Hepatocyte (in vitro differentiated cells): Measurements from ENCODE around the gene GNG13.

Experiments used
- EZH2 ChIP-seq: fragments of 200-600 bp; sonication (generic); IDR thresholded peaks from 2 replicates; pipeline ENCODE4 v1.6.1; 2016; ENCODE audit warnings: antibody characterized with exemption, mild to moderate bottlenecking, borderline replicate concordance
- EZH2phosphoT487 ChIP-seq: fragments of 200-600 bp; sonication (generic); IDR thresholded peaks from one replicate; pipeline ENCODE4 v1.6.1; 2018; ENCODE audit warnings: antibody characterized with exemption, mild to moderate bottlenecking, low read depth, moderate library complexity; ENCODE audit not compliant: unreplicated experiment, severe bottlenecking
- TF ChIP-seq, protein P1 (sequence below): fragments of 200-600 bp; sonication (generic); IDR thresholded peaks from 2 replicates; pipeline ENCODE4 v1.5.1; 2016; ENCODE audit warnings: antibody characterized with exemption, mild to moderate bottlenecking; ENCODE audit not compliant: poor library complexity

DNA sequence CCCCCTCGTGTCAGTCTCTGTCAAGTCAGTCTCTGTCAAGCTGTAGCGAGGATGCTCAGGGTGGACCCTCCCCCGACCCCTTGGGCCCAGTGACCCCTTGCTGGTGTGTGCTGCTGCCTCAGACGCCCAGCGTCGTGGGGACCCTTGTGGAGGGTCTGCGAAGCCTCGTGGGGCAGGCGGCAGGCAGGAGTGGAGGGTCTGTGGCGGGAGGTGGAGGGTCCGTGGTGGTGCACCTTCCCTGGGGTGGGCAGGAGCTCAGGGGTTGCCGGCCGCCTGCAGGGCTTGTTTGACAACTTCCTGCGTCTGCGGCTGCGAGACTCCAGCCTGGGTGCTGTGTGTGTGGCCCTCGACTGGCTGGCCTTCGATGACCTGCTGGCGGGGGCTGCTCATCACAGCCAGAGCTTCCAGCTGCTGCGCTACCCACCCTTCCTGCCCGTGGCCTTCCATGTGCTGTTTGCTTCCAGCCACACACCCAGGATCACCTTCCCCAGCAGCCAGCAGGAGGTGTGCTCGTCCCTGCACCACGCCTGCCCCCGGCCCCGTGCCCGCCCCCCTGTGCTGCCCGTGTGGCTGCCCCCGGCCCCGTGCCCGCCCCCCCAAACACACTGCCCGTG, 5.6 kb downstream of the GNG13 start:
- TF ChIP-seq, protein P1, sequence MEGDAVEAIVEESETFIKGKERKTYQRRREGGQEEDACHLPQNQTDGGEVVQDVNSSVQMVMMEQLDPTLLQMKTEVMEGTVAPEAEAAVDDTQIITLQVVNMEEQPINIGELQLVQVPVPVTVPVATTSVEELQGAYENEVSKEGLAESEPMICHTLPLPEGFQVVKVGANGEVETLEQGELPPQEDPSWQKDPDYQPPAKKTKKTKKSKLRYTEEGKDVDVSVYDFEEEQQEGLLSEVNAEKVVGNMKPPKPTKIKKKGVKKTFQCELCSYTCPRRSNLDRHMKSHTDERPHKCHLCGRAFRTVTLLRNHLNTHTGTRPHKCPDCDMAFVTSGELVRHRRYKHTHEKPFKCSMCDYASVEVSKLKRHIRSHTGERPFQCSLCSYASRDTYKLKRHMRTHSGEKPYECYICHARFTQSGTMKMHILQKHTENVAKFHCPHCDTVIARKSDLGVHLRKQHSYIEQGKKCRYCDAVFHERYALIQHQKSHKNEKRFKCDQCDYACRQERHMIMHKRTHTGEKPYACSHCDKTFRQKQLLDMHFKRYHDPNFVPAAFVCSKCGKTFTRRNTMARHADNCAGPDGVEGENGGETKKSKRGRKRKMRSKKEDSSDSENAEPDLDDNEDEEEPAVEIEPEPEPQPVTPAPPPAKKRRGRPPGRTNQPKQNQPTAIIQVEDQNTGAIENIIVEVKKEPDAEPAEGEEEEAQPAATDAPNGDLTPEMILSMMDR = no peak
- TF ChIP-seq EZH2 (no peak), EZH2phosphoT487 (no peak)
